Activated T-helper 2 cell treated with anti-CD3 and anti-CD28 coated beads, Interferon-gamma antibody, Interleukin-2, Interleukin-4, amounts not matched to agents 10 μg/mL and 5 μg/mL and 100 μg/mL, durations not matched to agents 14 hours and 24 hours and 36 hours (primary cell): ENCODE results near the gene DERA. TPM values are rescaled to one million over a fixed set of nuclear protein-coding genes. Genes with fewer than 3 reads are reported as not detected.
"Not testable (repeated sequence)": the region's sequence is repeated elsewhere in the genome, so short reads cannot be mapped to it uniquely, and the experiment has no call there.

Experiments
- DNase-seq: peaks from one replicate; pipeline ENCODE4 v3.0.0; 2021; ENCODE audit warnings: low spot score
- H3K27ac Mint-ChIP-seq: one replicate; pipeline ENCODE4 v1.8.0; 2021; ENCODE audit warnings: mixed read lengths
- H3K27me3 Mint-ChIP-seq: one replicate; pipeline ENCODE4 v1.8.0; 2021; ENCODE audit warnings: low read depth, mixed read lengths
- H3K36me3 Mint-ChIP-seq: one replicate; pipeline ENCODE4 v1.8.0; 2021; ENCODE audit warnings: low read depth, mixed read lengths
- H3K4me1 Mint-ChIP-seq: one replicate; pipeline ENCODE4 v1.8.0; 2021; ENCODE audit warnings: low read depth, mixed read lengths
- H3K4me3 Mint-ChIP-seq: one replicate; pipeline ENCODE4 v1.8.0; 2021; ENCODE audit warnings: low read depth, mild to moderate bottlenecking, moderate library complexity, mixed read lengths
- H3K9me3 Mint-ChIP-seq: one replicate; pipeline ENCODE4 v1.8.0; 2021; ENCODE audit warnings: mixed read lengths
- intact Hi-C: fragments of 100-400 bp; cut with micrococcal nuclease; formaldehyde crosslinking; loops from one replicate; pipeline ENCODE4 v1.15.1; 2023
- total RNA-seq: library from RNA; stranded (reverse); gene quantifications from 2 replicates; pipeline ENCODE4 v1.2.3, GENCODE V29; 2022

The DERA gene
- total RNA-seq, 1 donor from 2014 or later = 21.4 TPM

- Mint-ChIP-seq H3K27ac (peak overlapping the region; percentile 96), H3K4me1 (peaks cover 40% of the 10 kb centered on the region), H3K4me3 (peak overlapping the region; percentile 93), H3K36me3 (peaks cover 53% of the 10 kb centered on the region), H3K27me3 (no peaks in the 10 kb centered on the region), H3K9me3 (no peaks in the 10 kb centered on the region)
- intact Hi-C loops = loop anchor here (2.0 to 10.0 kb wide), 4 partner anchors 15 to 1111 kb away; partner anchors contain the start of genes ARHGDIB and EPS8
- no peak for DNase-seq
Observed at GRCh38 chr12:15883536-15883935, 27.6 kb upstream of the DERA start.

GRCh38 chr12:15886372-15887042 is 24.6 kb upstream of the DERA start:
- H3K9me3 Mint-ChIP-seq = no peaks in the 10 kb centered on the region
- no peaks in the 10 kb centered on the region for H3K27me3 Mint-ChIP-seq
- H3K4me3 Mint-ChIP-seq = no peak overlapping the region
- no peak for DNase-seq
- H3K36me3 Mint-ChIP-seq = peaks cover 70% of the 10 kb centered on the region
- H3K27ac Mint-ChIP-seq = no peak overlapping the region
- peaks cover 44% of the 10 kb centered on the region for H3K4me1 Mint-ChIP-seq
- intact Hi-C loops = loop anchor here (10.0 kb wide), 1 partner anchor 102 kb away; the partner anchor contains the start of gene EPS8

- H3K4me1 Mint-ChIP-seq = peaks cover 39% of the 10 kb centered on the region
- H3K27me3 Mint-ChIP-seq = no peaks in the 10 kb centered on the region
- H3K27ac Mint-ChIP-seq = no peak overlapping the region
- no peaks in the 10 kb centered on the region for H3K9me3 Mint-ChIP-seq
- no peak overlapping the region for H3K4me3 Mint-ChIP-seq
- intact Hi-C loops = loop anchor here (10.0 kb wide), 1 partner anchor 102 kb away; the partner anchor contains the start of gene EPS8
- no peak for DNase-seq
- H3K36me3 Mint-ChIP-seq = peaks cover 73% of the 10 kb centered on the region
Observed at GRCh38 chr12:15887043-15887817, 23.9 kb upstream of the DERA start.

GRCh38 chr12:15892645-15893259 is 18.4 kb upstream of the DERA start:
- intact Hi-C loops = no loop called here
- no peaks in the 10 kb centered on the region for H3K27me3 Mint-ChIP-seq
- H3K4me3 Mint-ChIP-seq = no peak overlapping the region
- DNase-seq = no peak
- peaks cover 16% of the 10 kb centered on the region for H3K4me1 Mint-ChIP-seq
- no peaks in the 10 kb centered on the region for H3K9me3 Mint-ChIP-seq
- peaks cover 47% of the 10 kb centered on the region for H3K36me3 Mint-ChIP-seq
- H3K27ac Mint-ChIP-seq = no peak overlapping the region

GRCh38 chr12:15893260-15893659 is 17.9 kb upstream of the DERA start:
- H3K27me3 Mint-ChIP-seq = no peaks in the 10 kb centered on the region
- no peak overlapping the region for H3K27ac Mint-ChIP-seq
- no peak for DNase-seq
- H3K36me3 Mint-ChIP-seq = peaks cover 50% of the 10 kb centered on the region
- peaks cover 14% of the 10 kb centered on the region for H3K4me1 Mint-ChIP-seq
- intact Hi-C loops = no loop called here
- H3K9me3 Mint-ChIP-seq = no peaks in the 10 kb centered on the region
- H3K4me3 Mint-ChIP-seq = no peak overlapping the region

GRCh38 chr12:15896867-15897266 is 14.3 kb upstream of the DERA start:
- Mint-ChIP-seq H3K27ac (no peak overlapping the region), H3K9me3 (no peaks in the 10 kb centered on the region), H3K4me3 (no peak overlapping the region), H3K27me3 (no peaks in the 10 kb centered on the region), H3K4me1 (peaks cover 7% of the 10 kb centered on the region), H3K36me3 (peaks cover 54% of the 10 kb centered on the region)
- DNase-seq = no peak
- intact Hi-C loops = no loop called here

DNA sequence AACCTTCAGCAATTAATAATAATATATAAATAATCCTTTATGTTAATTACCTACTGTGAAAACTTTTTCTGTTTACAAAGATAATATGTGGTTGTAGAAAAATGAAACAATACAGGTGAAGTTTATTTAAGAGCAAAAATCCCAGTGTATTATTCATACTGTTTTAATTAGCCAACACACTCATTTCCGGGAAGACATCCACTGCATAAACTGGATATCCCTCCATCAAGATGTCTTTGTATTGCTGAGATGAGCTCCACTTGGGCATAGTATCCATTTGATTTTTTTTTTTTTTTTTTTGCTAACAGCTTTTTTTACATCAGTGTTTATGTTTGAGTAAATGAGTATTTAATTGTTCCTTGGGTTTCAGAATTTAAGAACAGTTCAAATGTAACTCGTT is 13.7 kb upstream of the DERA start:
- Mint-ChIP-seq H3K4me1 (peaks cover 7% of the 10 kb centered on the region), H3K27ac (no peak overlapping the region), H3K27me3 (no peaks in the 10 kb centered on the region), H3K9me3 (no peaks in the 10 kb centered on the region), H3K4me3 (no peak overlapping the region), H3K36me3 (peaks cover 57% of the 10 kb centered on the region)
- intact Hi-C loops = no loop called here
- no peak for DNase-seq

DNA sequence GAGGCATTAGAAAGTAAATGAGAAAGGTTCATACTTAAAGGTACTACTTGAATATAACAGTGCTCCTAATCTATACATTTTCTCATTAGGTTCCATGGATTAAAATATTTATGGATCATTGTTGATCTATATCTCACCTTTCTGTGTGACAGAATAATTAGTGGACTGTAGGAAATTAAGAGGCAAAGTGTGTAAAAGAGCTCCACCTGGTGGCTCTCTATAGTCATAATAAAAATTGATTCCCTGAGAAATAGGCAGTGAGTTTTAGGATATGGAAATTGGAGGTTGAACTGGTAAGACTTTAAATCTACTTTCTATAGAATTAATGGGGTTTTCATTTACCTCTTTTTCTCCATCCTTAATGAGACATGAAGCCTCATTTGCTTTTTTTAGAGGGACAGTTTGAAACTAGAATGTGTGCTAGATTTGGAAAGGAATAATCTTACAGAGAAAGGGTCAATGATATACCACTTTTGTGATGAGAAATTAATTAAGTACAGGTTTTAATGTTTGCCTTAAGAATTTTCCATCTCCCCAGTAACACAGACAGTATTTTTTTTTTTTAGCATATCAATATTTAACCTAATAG is 11.8 kb upstream of the DERA start:
- peaks cover 7% of the 10 kb centered on the region for H3K4me1 Mint-ChIP-seq
- H3K36me3 Mint-ChIP-seq = peaks cover 57% of the 10 kb centered on the region
- no peaks in the 10 kb centered on the region for H3K9me3 Mint-ChIP-seq
- intact Hi-C loops = loop anchor here (1.0 to 2.0 kb wide), 2 partner anchors 17 to 309 kb away; partner anchors contain the start of gene STRAP
- H3K27me3 Mint-ChIP-seq = no peaks in the 10 kb centered on the region
- H3K27ac Mint-ChIP-seq = no peak overlapping the region
- DNase-seq = no peak
- no peak overlapping the region for H3K4me3 Mint-ChIP-seq

DNA sequence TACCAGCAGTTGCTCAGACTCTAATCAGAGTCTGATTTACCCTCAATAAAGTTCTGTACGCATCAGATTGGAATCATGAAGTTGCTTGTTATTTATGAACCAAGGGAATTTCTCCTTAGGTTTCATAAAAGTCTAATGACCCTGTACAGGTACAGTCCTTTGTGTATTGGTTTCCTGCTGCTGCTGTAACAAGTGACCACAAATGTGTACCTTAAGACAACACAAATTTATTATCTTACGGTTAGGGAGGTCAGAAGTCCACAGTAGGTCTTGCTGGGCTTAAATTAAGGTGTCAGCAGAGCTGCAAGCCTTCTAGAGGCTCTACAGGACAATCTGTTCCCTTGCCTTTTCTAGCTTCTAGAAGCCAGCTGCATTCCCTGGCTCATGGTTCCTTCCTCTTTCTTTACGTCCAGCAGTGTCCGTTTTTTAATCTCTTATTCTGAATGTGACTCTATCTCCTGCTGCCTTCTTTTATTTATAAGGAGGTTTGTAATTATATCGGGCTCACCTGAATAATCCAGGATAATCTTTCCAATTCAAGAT is 6.7 kb upstream of the DERA start:
- H3K36me3 Mint-ChIP-seq = peaks cover 36% of the 10 kb centered on the region
- no peak for DNase-seq
- H3K4me1 Mint-ChIP-seq = no peaks in the 10 kb centered on the region
- intact Hi-C loops = no loop called here
- H3K27ac Mint-ChIP-seq = no peak overlapping the region
- no peaks in the 10 kb centered on the region for H3K9me3 Mint-ChIP-seq
- H3K4me3 Mint-ChIP-seq = no peak overlapping the region
- no peaks in the 10 kb centered on the region for H3K27me3 Mint-ChIP-seq

- Mint-ChIP-seq H3K4me1 (peaks cover 20% of the 10 kb centered on the region), H3K9me3 (no peaks in the 10 kb centered on the region), H3K36me3 (no peaks in the 10 kb centered on the region), H3K4me3 (peak overlapping the region; percentile 77), H3K27ac (no peak overlapping the region), H3K27me3 (no peaks in the 10 kb centered on the region)
- intact Hi-C loops = no loop called here
- no peak for DNase-seq
Observed at GRCh38 chr12:15910468-15910863, 666 bp upstream of the DERA start.

- not testable (repeated sequence) for DNase-seq, H3K27me3 Mint-ChIP-seq, H3K9me3 Mint-ChIP-seq, H3K36me3 Mint-ChIP-seq
- Mint-ChIP-seq H3K4me3 (peak overlapping the region; percentile 86), H3K4me1 (peaks cover 20% of the 10 kb centered on the region), H3K27ac (peak overlapping the region; percentile 76)
- intact Hi-C loops = loop anchor here (1.0 kb wide), 1 partner anchor 30 kb away; the partner anchor contains the start of gene STRAP
Observed at GRCh38 chr12:15911931-15912330, 799 bp downstream of the DERA start.

GRCh38 chr12:15914131-15914530 is 3.0 kb downstream of the DERA start:
- H3K9me3 Mint-ChIP-seq, H3K36me3 Mint-ChIP-seq, intact Hi-C loops, H3K4me3 Mint-ChIP-seq, DNase-seq, H3K27ac Mint-ChIP-seq, H3K27me3 Mint-ChIP-seq: not testable (repeated sequence)
- H3K4me1 Mint-ChIP-seq = peaks cover 20% of the 10 kb centered on the region
